Activated naive CD8-positive, alpha-beta T cell (primary cell): ENCODE results near the gene MAP4K2.
A peak's percentile ranks its signal among the peaks of the same experiment; 100 is the strongest.
"Not testable (repeated sequence)": the region's sequence is repeated elsewhere in the genome, so short reads cannot be mapped to it uniquely, and the experiment has no call there.

Experiments used
- H3K27ac Mint-ChIP-seq: one replicate; pipeline ENCODE4 v1.8.0; 2021; ENCODE audit warnings: mixed read lengths
- H3K27me3 Mint-ChIP-seq: one replicate; pipeline ENCODE4 v1.8.0; 2021; ENCODE audit warnings: mixed read lengths
- H3K36me3 Mint-ChIP-seq: one replicate; pipeline ENCODE4 v1.8.0; 2021; ENCODE audit warnings: mixed read lengths
- H3K4me1 Mint-ChIP-seq: one replicate; pipeline ENCODE4 v1.8.0; 2021; ENCODE audit warnings: low read depth, mixed read lengths
- H3K4me3 Mint-ChIP-seq: one replicate; pipeline ENCODE4 v1.8.0; 2021; ENCODE audit warnings: mild to moderate bottlenecking, mixed read lengths
- H3K9me3 Mint-ChIP-seq: one replicate; pipeline ENCODE4 v1.8.0; 2021; ENCODE audit warnings: low read depth, mixed read lengths

The MAP4K2 gene

GRCh38 chr11:64803158-64803845 lies at the start of gene MAP4K2:
Gene MAP4K2, minus strand, starts transcription at chr11:64803214. Its CDS starts 65 bp downstream, at chr11:64803149.
- peak within 1 kb of the TSS; percentile 89 for H3K4me3 Mint-ChIP-seq
- no peaks in the 10 kb centered on the region for H3K27me3 Mint-ChIP-seq
- peak within 1 kb of the TSS; percentile 89 for H3K27ac Mint-ChIP-seq
- H3K36me3 Mint-ChIP-seq, result peaks cover 4% of the 10 kb centered on the region
- H3K9me3 Mint-ChIP-seq, result no peaks in the 10 kb centered on the region
- H3K4me1 Mint-ChIP-seq, result peaks cover 35% of the 10 kb centered on the region

- Mint-ChIP-seq H3K36me3 (peaks cover 2% of the 10 kb centered on the region), H3K4me3 (peak overlapping the region; percentile 77), H3K9me3 (no peaks in the 10 kb centered on the region), H3K27ac (peak overlapping the region; percentile 92), H3K4me1 (peaks cover 91% of the 10 kb centered on the region), H3K27me3 (no peaks in the 10 kb centered on the region)
Measured at GRCh38 chr11:64851831-64852351, 48.9 kb upstream of the MAP4K2 start.

- Mint-ChIP-seq H3K36me3 (peaks cover 2% of the 10 kb centered on the region), H3K4me3 (peak overlapping the region; percentile 77), H3K9me3 (no peaks in the 10 kb centered on the region), H3K4me1 (peaks cover 84% of the 10 kb centered on the region), H3K27me3 (no peaks in the 10 kb centered on the region), H3K27ac (peak overlapping the region; percentile 92)
Measured at GRCh38 chr11:64850979-64851567, 48.1 kb upstream of the MAP4K2 start.

- H3K27me3 Mint-ChIP-seq, result no peaks in the 10 kb centered on the region
- H3K27ac Mint-ChIP-seq, result peak overlapping the region; percentile 68
- H3K9me3 Mint-ChIP-seq, result no peaks in the 10 kb centered on the region
- no peaks in the 10 kb centered on the region for H3K36me3 Mint-ChIP-seq
- H3K4me3 Mint-ChIP-seq, result no peak overlapping the region
- H3K4me1 Mint-ChIP-seq, result peaks cover 76% of the 10 kb centered on the region
Measured at GRCh38 chr11:64849598-64850356, 46.8 kb upstream of the MAP4K2 start.

- Mint-ChIP-seq H3K9me3 (no peaks in the 10 kb centered on the region), H3K36me3 (no peaks in the 10 kb centered on the region), H3K27me3 (no peaks in the 10 kb centered on the region), H3K27ac (peak overlapping the region; percentile 72), H3K4me3 (no peak overlapping the region), H3K4me1 (peaks cover 68% of the 10 kb centered on the region)
Measured at GRCh38 chr11:64848826-64849597, 46.0 kb upstream of the MAP4K2 start.

- Mint-ChIP-seq H3K36me3 (no peaks in the 10 kb centered on the region), H3K27me3 (no peaks in the 10 kb centered on the region), H3K4me3 (no peak overlapping the region), H3K9me3 (no peaks in the 10 kb centered on the region), H3K4me1 (peaks cover 66% of the 10 kb centered on the region), H3K27ac (peak overlapping the region; percentile 72)
Measured at GRCh38 chr11:64848214-64848825, 45.3 kb upstream of the MAP4K2 start.

GRCh38 chr11:64846998-64847666 lies 44.1 kb upstream of the MAP4K2 start:
- Mint-ChIP-seq H3K4me1 (peaks cover 57% of the 10 kb centered on the region), H3K4me3 (no peak overlapping the region), H3K27me3 (no peaks in the 10 kb centered on the region), H3K9me3 (no peaks in the 10 kb centered on the region), H3K36me3 (no peaks in the 10 kb centered on the region), H3K27ac (peak overlapping the region; percentile 17)

GRCh38 chr11:64845776-64846129 lies 42.7 kb upstream of the MAP4K2 start:
- not testable (repeated sequence) for H3K36me3 Mint-ChIP-seq, H3K27me3 Mint-ChIP-seq, H3K27ac Mint-ChIP-seq, H3K9me3 Mint-ChIP-seq, H3K4me3 Mint-ChIP-seq
- H3K4me1 Mint-ChIP-seq, result peaks cover 43% of the 10 kb centered on the region

GRCh38 chr11:64845129-64845775 lies 42.2 kb upstream of the MAP4K2 start:
- peaks cover 41% of the 10 kb centered on the region for H3K4me1 Mint-ChIP-seq
- H3K9me3 Mint-ChIP-seq, result no peaks in the 10 kb centered on the region
- H3K27me3 Mint-ChIP-seq, result no peaks in the 10 kb centered on the region
- peak overlapping the region; percentile 67 for H3K4me3 Mint-ChIP-seq
- peak overlapping the region; percentile 50 for H3K27ac Mint-ChIP-seq
- H3K36me3 Mint-ChIP-seq, result no peaks in the 10 kb centered on the region

- peak within 1 kb of the TSS; percentile 75 for H3K27ac Mint-ChIP-seq
Measured at GRCh38 chr11:64844330-64845128, 41.5 kb upstream of the MAP4K2 start, which contains the start of gene CDC42BPG. Gene CDC42BPG, minus strand, starts transcription at chr11:64844653. Its CDS starts 84 bp downstream, at chr11:64844569.

GRCh38 chr11:64843686-64844329 lies 40.8 kb upstream of the MAP4K2 start:
- Mint-ChIP-seq H3K9me3 (no peaks in the 10 kb centered on the region), H3K4me1 (peaks cover 28% of the 10 kb centered on the region), H3K27ac (peak overlapping the region; percentile 75), H3K4me3 (peak overlapping the region; percentile 86), H3K27me3 (no peaks in the 10 kb centered on the region), H3K36me3 (no peaks in the 10 kb centered on the region)

More at GRCh38 chr11:64844330-64845128, 41.5 kb upstream of the MAP4K2 start, which contains the start of gene CDC42BPG:
- Mint-ChIP-seq H3K27me3 (no peaks in the 10 kb centered on the region), H3K4me1 (peaks cover 35% of the 10 kb centered on the region), H3K36me3 (no peaks in the 10 kb centered on the region), H3K9me3 (no peaks in the 10 kb centered on the region), H3K4me3 (peak within 1 kb of the TSS; percentile 86)

- Mint-ChIP-seq H3K9me3 (no peaks in the 10 kb centered on the region), H3K36me3 (no peaks in the 10 kb centered on the region), H3K27me3 (no peaks in the 10 kb centered on the region), H3K27ac (no peak overlapping the region), H3K4me1 (peaks cover 21% of the 10 kb centered on the region), H3K4me3 (peak overlapping the region; percentile 50)
Measured at GRCh38 chr11:64842851-64843685, 40.1 kb upstream of the MAP4K2 start.
